ENCODE data around the gene ZCCHC24.

Gene ZCCHC24

DNA sequence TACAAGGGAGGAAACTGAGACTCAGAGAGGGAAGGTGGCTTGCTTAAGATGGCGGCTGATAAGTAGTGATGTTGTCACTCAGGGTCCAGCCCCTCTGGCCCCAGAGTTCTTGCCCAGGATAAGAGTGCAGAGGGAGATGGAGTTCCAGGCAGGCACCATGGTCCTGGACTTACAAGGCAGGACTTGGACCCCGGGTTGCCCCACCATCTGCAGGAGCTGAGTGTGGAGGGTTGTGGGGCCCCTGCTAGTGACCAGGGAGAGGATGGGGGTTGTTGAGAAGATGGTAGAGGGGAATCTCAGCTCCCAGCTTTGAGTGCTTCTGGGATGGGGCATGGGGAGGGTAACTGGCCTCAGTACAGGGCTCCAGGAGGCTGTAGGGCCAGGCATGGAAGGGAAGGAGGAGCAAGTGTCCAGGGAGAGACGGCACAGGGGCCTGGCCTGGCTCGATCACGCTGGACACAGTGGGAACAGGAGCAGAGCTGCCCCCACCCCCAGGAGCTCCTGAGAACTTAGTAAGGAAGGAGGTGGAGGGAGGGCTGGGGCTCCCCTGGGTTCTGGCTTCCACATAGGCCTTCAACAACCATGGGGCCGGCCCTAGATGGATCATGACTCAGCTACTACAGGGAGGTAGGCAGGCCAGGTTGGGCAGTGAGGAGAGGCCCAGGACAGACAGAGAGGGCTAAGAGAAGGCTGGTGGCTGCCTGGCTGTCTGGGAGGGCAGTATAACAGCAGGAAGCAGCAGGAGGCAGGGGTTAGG, 69.9 kb downstream of the ZCCHC24 start:
- Histone ChIP-seq H2BK5ac (ENCODE audit: low read depth, low read length, poor library complexity, severe bottlenecking) (no peak overlapping the region), H3K36me3 (ENCODE audit: control insufficient read depth in 1 of 2, insufficient read depth in 2 of 2, low read depth in 1 of 2, low read length in 2 of 2) (peaks cover 0 to 5% of the 10 kb centered on the region in 2 experiments), H3K4ac (ENCODE audit: low read depth in 1 of 2, low read length in 2 of 2) (peak overlapping the region; percentile 34 to 55), H4K91ac (ENCODE audit: low read length) (peak overlapping the region; percentile 97), H3K14ac (ENCODE audit: low read length in 2 of 2) (peak overlapping the region in 1 of 2 experiments; percentile 86), H3K27ac (ENCODE audit: low read length, poor library complexity, severe bottlenecking) (peak overlapping the region; percentile 35), H3K23ac (ENCODE audit: low read length in 2 of 2) (peak overlapping the region in 1 of 2 experiments; percentile 61), H2AK5ac (ENCODE audit: low read length, severe bottlenecking) (peak overlapping the region; percentile 42), H2AFZ (ENCODE audit: low read depth, low read length) (peak overlapping the region; percentile 29), H3K4me3 (ENCODE audit: insufficient read depth in 1 of 2, low read depth in 1 of 2, low read length in 2 of 2) (no peak overlapping the region), H3K79me1 (replicated peaks; ENCODE audit: low read length, poor library complexity, severe bottlenecking) (no peaks in the 10 kb centered on the region), H3K9me3 (ENCODE audit: control insufficient read depth, low read length) (peaks cover 4% of the 10 kb centered on the region), H3K27me3 (ENCODE audit: control insufficient read depth in 1 of 2, insufficient read depth in 1 of 2, low read length in 2 of 2) (no peaks in the 10 kb centered on the region), H4K8ac (ENCODE audit: low read length) (peak overlapping the region; percentile 99), H3K4me2 (ENCODE audit: low read length, poor library complexity, severe bottlenecking) (no peak overlapping the region), H3K9ac (ENCODE audit: low read length) (peak overlapping the region; percentile 25), H3K4me1 (ENCODE audit: control insufficient read depth, insufficient read depth, low read depth, low read length) (peaks cover 31% of the 10 kb centered on the region), H2BK15ac (ENCODE audit: low read depth, poor library complexity, severe bottlenecking) (peak overlapping the region; percentile 100), H2BK12ac (ENCODE audit: low read length in 2 of 2) (peak overlapping the region; percentile 92 to 98), H3K18ac (ENCODE audit: low read depth in 1 of 2, low read length in 2 of 2) (peak overlapping the region; percentile 88 to 93), H2BK120ac (ENCODE audit: low read depth, low read length) (peak overlapping the region; percentile 97)
- 60% methylated on average over 6 of the region's 6 CpGs for WGBS
- DNase-seq = peak; percentile 58

DNA sequence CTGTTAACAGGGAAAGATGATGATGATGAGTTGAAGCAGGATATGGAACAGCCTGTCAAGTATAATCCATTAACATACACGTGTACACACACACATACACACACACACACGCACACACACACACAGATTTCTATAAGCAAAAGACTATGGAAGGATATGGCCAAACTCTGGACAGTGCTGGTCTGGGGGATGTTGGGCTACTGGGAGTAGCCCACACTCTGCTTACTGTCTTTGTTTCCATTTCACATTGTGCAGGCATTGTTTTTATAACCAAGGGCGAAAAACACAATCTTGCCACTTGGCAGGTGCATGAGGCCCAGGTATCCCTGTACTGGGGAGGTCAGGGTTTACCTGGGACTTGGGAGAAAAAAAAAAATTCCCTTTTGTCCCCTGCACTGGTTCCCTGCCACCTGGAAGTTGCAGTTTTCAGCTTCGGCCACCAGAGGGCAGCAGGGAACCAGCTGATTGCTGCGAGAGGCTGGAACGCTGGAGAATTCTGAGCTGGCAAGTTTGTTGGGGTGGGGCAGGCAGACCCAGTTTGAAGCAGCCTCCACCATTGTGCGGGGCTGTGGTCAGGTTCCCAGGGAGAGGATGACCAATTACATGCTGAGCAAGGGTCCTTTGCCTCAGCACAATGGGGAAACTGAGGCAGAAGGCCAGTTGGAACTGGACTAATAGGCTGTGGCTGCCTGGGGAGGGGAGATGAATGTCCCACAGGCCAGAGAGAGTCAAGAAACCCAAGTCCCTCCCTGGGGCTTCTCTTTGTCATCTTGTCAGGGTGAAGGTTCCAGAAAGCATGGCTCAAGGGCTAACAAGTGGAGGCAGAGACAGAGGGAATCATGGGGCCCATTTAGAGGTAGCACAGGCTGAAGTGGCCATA, 70.9 kb downstream of the ZCCHC24 start:
- DNase-seq = peak; percentile 68
- peaks cover 10% of the 10 kb centered on the region for H3K9me3 ChIP-seq (ENCODE audit: control insufficient read depth, low read length)
- H4K8ac ChIP-seq (ENCODE audit: low read length) = peak overlapping the region; percentile 99
- peak overlapping the region; percentile 95 for H2BK15ac ChIP-seq (ENCODE audit: low read depth, poor library complexity, severe bottlenecking)
- peak overlapping the region; percentile 97 for H4K91ac ChIP-seq (ENCODE audit: low read length)
- WGBS = 0% methylated on average over 7 of the region's 7 CpGs
- no peak overlapping the region for H3K14ac ChIP-seq (ENCODE audit: low read length in 2 of 2)
- H3K18ac ChIP-seq (ENCODE audit: low read depth in 1 of 2, low read length in 2 of 2) = peak overlapping the region; percentile 76 to 88
- no peak overlapping the region for H2BK5ac ChIP-seq (ENCODE audit: low read depth, low read length, poor library complexity, severe bottlenecking)
- H2AFZ ChIP-seq (ENCODE audit: low read depth, low read length) = peak overlapping the region; percentile 65
- no peaks in the 10 kb centered on the region for H3K79me1 ChIP-seq (replicated peaks; ENCODE audit: low read length, poor library complexity, severe bottlenecking)
- H2BK12ac ChIP-seq (ENCODE audit: low read length in 2 of 2) = peak overlapping the region; percentile 92 to 98
- peaks cover 0 to 5% of the 10 kb centered on the region in 2 experiments for H3K36me3 ChIP-seq (ENCODE audit: control insufficient read depth in 1 of 2, insufficient read depth in 2 of 2, low read depth in 1 of 2, low read length in 2 of 2)
- H3K4ac ChIP-seq (ENCODE audit: low read depth in 1 of 2, low read length in 2 of 2) = peak overlapping the region; percentile 55 to 71
- no peak overlapping the region for H3K27ac ChIP-seq (ENCODE audit: low read length, poor library complexity, severe bottlenecking)
- no peak overlapping the region for H3K4me3 ChIP-seq (ENCODE audit: insufficient read depth in 1 of 2, low read depth in 1 of 2, low read length in 2 of 2)
- H3K4me1 ChIP-seq (ENCODE audit: control insufficient read depth, insufficient read depth, low read depth, low read length) = peaks cover 22% of the 10 kb centered on the region
- peak overlapping the region; percentile 97 for H2BK120ac ChIP-seq (ENCODE audit: low read depth, low read length)
- no peaks in the 10 kb centered on the region for H3K27me3 ChIP-seq (ENCODE audit: control insufficient read depth in 1 of 2, insufficient read depth in 1 of 2, low read length in 2 of 2)
- H3K9ac ChIP-seq (ENCODE audit: low read length) = peak overlapping the region; percentile 40
- no peak overlapping the region for H3K4me2 ChIP-seq (ENCODE audit: low read length, poor library complexity, severe bottlenecking)
- peak overlapping the region; percentile 42 for H2AK5ac ChIP-seq (ENCODE audit: low read length, severe bottlenecking)
- H3K23ac ChIP-seq (ENCODE audit: low read length in 2 of 2) = no peak overlapping the region

DNA sequence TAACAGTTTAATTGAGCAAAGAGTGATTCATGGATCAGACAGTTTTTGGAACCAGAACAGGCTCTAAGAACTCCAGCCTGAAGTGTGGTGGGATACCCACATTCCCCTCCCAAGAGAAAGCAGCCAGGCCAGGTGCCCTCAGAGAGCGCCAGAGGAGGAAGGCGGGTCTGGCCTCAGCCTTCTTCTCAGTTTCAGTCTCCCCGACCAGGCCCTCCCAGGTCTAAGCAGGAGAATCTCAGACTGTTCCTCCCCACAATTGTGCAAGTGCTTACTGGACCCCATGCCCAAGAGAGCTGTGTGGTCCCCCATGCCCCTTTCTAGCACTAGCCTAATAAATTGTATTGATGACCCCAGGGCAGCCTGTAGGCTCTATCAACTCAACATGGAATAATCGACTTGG, 72.6 kb downstream of the ZCCHC24 start:
- H3K14ac ChIP-seq (ENCODE audit: low read length in 2 of 2) = no peak overlapping the region
- H2AK5ac ChIP-seq (ENCODE audit: low read length, severe bottlenecking) = no peak overlapping the region
- no peak overlapping the region for H3K4me3 ChIP-seq (ENCODE audit: insufficient read depth in 1 of 2, low read depth in 1 of 2, low read length in 2 of 2)
- no peaks in the 10 kb centered on the region for H3K36me3 ChIP-seq (ENCODE audit: control insufficient read depth in 1 of 2, insufficient read depth in 2 of 2, low read depth in 1 of 2, low read length in 2 of 2)
- no peak overlapping the region for H2BK15ac ChIP-seq (ENCODE audit: low read depth, poor library complexity, severe bottlenecking)
- H2BK12ac ChIP-seq (ENCODE audit: low read length in 2 of 2) = no peak overlapping the region
- no peak overlapping the region for H3K18ac ChIP-seq (ENCODE audit: low read depth in 1 of 2, low read length in 2 of 2)
- no peak overlapping the region for H3K27ac ChIP-seq (ENCODE audit: low read length, poor library complexity, severe bottlenecking)
- no peak overlapping the region for H2BK5ac ChIP-seq (ENCODE audit: low read depth, low read length, poor library complexity, severe bottlenecking)
- no peak overlapping the region for H3K4ac ChIP-seq (ENCODE audit: low read depth in 1 of 2, low read length in 2 of 2)
- no peak overlapping the region for H3K23ac ChIP-seq (ENCODE audit: low read length in 2 of 2)
- H3K4me1 ChIP-seq (ENCODE audit: control insufficient read depth, insufficient read depth, low read depth, low read length) = peaks cover 16% of the 10 kb centered on the region
- H3K27me3 ChIP-seq (ENCODE audit: control insufficient read depth in 1 of 2, insufficient read depth in 1 of 2, low read length in 2 of 2) = no peaks in the 10 kb centered on the region
- H3K79me1 ChIP-seq (replicated peaks; ENCODE audit: low read length, poor library complexity, severe bottlenecking) = no peaks in the 10 kb centered on the region
- no peak for DNase-seq
- no peak overlapping the region for H4K8ac ChIP-seq (ENCODE audit: low read length)
- H3K9me3 ChIP-seq (ENCODE audit: control insufficient read depth, low read length) = peaks cover 10% of the 10 kb centered on the region
- no peak overlapping the region for H2AFZ ChIP-seq (ENCODE audit: low read depth, low read length)
- no peak overlapping the region for H4K91ac ChIP-seq (ENCODE audit: low read length)
- 74% methylated on average over 4 of the region's 4 CpGs for WGBS
- no peak overlapping the region for H3K4me2 ChIP-seq (ENCODE audit: low read length, poor library complexity, severe bottlenecking)
- no peak overlapping the region for H2BK120ac ChIP-seq (ENCODE audit: low read depth, low read length)
- H3K9ac ChIP-seq (ENCODE audit: low read length) = no peak overlapping the region
